ENCODE data around the gene COL9A3. TPM values are rescaled to one million over a fixed set of nuclear protein-coding genes. Genes with fewer than 3 reads are reported as not detected.
A peak's percentile ranks its signal among the peaks of the same experiment; 100 is the strongest.

COL9A3 gene
- total and polyA plus RNA-seq, 2 experiments from 2014 or later: 23.9 to 68.1 TPM

DNA sequence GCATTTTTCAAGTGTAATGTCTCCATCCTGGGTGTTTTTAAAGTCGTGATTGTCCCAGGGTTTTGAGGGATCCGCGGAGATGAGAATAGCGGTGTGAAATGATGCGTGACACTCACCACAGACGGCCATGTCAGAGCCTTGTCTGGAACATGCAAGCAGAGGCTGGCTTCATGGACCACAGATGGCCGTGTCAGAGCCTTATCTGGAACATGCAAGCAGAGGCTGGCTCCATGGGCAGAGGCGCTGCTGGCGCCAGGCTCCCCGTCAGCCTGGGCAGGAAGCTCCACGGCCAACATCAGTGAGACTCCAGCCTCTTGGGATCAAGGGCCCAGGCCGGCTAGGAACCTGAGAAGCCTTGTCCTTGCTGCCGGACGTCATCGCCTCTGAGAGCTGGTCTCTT, 28.2 kb upstream of the COL9A3 start:
- no peaks in the 10 kb centered on the region for H3K9me3 ChIP-seq (ENCODE audit: low read depth)
- H3K4me1 ChIP-seq (ENCODE audit: insufficient read depth): peaks cover 11% of the 10 kb centered on the region
- no peaks in the 10 kb centered on the region for H3K36me3 ChIP-seq (replicated peaks; ENCODE audit: insufficient read depth, low read depth)
- no peak for DNase-seq (ENCODE audit: low spot score)
- TF ChIP-seq EZH2phosphoT487 (IDR thresholded peaks at IDR 0.05; ENCODE audit: low read depth, severe bottlenecking, unreplicated experiment): no peak
- TF ChIP-seq EZH2 (IDR thresholded peaks at IDR 0.05; ENCODE audit: borderline replicate concordance): no peak
- TF ChIP-seq, protein P1, sequence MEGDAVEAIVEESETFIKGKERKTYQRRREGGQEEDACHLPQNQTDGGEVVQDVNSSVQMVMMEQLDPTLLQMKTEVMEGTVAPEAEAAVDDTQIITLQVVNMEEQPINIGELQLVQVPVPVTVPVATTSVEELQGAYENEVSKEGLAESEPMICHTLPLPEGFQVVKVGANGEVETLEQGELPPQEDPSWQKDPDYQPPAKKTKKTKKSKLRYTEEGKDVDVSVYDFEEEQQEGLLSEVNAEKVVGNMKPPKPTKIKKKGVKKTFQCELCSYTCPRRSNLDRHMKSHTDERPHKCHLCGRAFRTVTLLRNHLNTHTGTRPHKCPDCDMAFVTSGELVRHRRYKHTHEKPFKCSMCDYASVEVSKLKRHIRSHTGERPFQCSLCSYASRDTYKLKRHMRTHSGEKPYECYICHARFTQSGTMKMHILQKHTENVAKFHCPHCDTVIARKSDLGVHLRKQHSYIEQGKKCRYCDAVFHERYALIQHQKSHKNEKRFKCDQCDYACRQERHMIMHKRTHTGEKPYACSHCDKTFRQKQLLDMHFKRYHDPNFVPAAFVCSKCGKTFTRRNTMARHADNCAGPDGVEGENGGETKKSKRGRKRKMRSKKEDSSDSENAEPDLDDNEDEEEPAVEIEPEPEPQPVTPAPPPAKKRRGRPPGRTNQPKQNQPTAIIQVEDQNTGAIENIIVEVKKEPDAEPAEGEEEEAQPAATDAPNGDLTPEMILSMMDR (IDR thresholded peaks at IDR 0.05; ENCODE audit: poor library complexity): no peak
- 87% methylated on average over 15 of the region's 15 CpGs for WGBS (ENCODE audit: low lambda C conversion rate, missing lambda C conversion rate)
- no peaks in the 10 kb centered on the region for H3K9me2 ChIP-seq (replicated peaks; ENCODE audit: insufficient read depth)
- H3K79me2 ChIP-seq: no peaks in the 10 kb centered on the region
- H3K27ac ChIP-seq: no peak overlapping the region
- H3K4me3 ChIP-seq: no peak overlapping the region
- H2AFZ ChIP-seq: no peak overlapping the region
- H3K27me3 ChIP-seq: no peaks in the 10 kb centered on the region
- no peak overlapping the region for H3K4me2 ChIP-seq
- H4K20me1 ChIP-seq (ENCODE audit: insufficient read depth, poor library complexity, severe bottlenecking): no peaks in the 10 kb centered on the region

DNA sequence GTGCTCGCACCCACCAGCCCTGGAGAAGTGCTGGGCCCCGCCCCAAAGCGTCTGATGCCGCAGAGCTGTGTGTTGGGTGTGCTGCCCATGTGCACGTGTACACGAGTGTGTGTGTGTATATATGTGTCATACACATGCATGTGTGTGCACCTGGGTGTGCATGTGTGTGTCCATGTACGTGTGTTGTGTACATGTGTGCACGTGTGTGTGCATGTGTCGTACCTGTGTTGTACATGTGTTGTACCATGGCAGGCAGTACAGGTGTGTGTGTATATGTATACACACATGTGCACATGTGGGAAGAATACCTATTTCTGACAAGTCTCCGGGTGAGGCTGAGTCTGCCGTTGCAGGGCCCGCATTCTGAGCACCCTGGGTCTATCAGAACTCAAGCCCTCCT, 26.8 kb upstream of the COL9A3 start:
- no peak for DNase-seq (ENCODE audit: low spot score)
- TF ChIP-seq EZH2phosphoT487 (IDR thresholded peaks at IDR 0.05; ENCODE audit: low read depth, severe bottlenecking, unreplicated experiment): no peak
- TF ChIP-seq EZH2 (IDR thresholded peaks at IDR 0.05; ENCODE audit: borderline replicate concordance): no peak
- TF ChIP-seq, protein P1 (IDR thresholded peaks at IDR 0.05; ENCODE audit: poor library complexity): no peak
- H3K9me3 ChIP-seq (ENCODE audit: low read depth): no peaks in the 10 kb centered on the region
- H3K36me3 ChIP-seq (replicated peaks; ENCODE audit: insufficient read depth, low read depth): no peaks in the 10 kb centered on the region
- peaks cover 16% of the 10 kb centered on the region for H3K4me1 ChIP-seq (ENCODE audit: insufficient read depth)
- H4K20me1 ChIP-seq (ENCODE audit: insufficient read depth, poor library complexity, severe bottlenecking): no peaks in the 10 kb centered on the region
- no peak overlapping the region for H3K27ac ChIP-seq
- H3K4me3 ChIP-seq: no peak overlapping the region
- H3K4me2 ChIP-seq: no peak overlapping the region
- H2AFZ ChIP-seq: no peak overlapping the region
- WGBS (ENCODE audit: low lambda C conversion rate, missing lambda C conversion rate): 94% methylated on average over 12 of the region's 12 CpGs
- H3K9me2 ChIP-seq (replicated peaks; ENCODE audit: insufficient read depth): no peaks in the 10 kb centered on the region
- no peaks in the 10 kb centered on the region for H3K79me2 ChIP-seq
- H3K27me3 ChIP-seq: no peaks in the 10 kb centered on the region

DNA sequence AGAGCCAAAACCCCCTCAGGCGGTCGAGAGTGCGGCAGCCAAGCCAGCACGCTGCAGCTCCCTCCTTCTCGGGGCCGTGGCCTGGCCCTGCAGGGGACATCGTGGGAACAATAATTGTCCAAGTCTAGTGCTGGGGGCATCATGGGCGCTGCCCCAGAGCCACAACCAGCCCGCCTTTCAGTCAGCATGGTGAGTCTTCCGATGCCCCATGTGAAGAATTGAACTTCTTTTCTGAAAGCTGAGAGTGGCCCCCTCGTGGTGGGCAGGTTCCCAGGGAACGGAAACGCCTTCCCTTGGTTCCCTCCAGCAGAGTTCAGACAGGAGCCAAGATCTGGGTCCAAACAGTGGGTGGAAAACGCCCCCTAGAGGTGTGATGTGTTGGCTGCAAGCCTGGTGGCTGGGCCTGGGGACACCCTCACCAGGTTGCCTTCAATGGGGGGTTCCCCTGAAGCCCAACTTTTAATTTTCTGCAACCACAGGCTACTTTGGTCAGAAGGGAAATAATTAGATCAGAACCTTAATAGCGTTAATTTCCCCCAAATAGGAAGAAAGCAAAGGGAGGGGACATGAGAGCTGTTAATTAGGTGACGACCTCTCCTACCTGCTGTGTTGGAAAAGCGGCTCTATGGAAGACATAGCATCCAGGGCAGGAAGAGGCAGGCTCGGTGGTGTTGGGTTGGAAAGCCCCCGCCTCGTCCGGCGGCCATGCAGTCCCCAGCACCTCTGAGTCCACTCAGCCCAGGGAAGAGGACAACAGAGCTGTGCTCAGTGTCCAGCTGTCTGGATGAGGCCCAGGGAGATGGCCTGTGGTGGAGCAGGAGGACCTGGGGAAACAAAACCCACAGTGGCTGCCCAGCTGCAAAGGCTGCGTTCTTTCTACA, 25.3 kb upstream of the COL9A3 start:
- Histone ChIP-seq H3K4me1 (ENCODE audit: insufficient read depth) (peaks cover 8% of the 10 kb centered on the region), H3K9me2 (replicated peaks; ENCODE audit: insufficient read depth) (no peaks in the 10 kb centered on the region), H3K36me3 (replicated peaks; ENCODE audit: insufficient read depth, low read depth) (no peaks in the 10 kb centered on the region), H3K9me3 (ENCODE audit: low read depth) (no peaks in the 10 kb centered on the region), H3K27ac (no peak overlapping the region), H3K4me2 (peak overlapping the region; percentile 53), H4K20me1 (ENCODE audit: insufficient read depth, poor library complexity, severe bottlenecking) (no peaks in the 10 kb centered on the region), H3K79me2 (no peaks in the 10 kb centered on the region), H3K27me3 (no peaks in the 10 kb centered on the region), H2AFZ (no peak overlapping the region), H3K4me3 (no peak overlapping the region)
- no peak for TF ChIP-seq EZH2phosphoT487 (IDR thresholded peaks at IDR 0.05; ENCODE audit: low read depth, severe bottlenecking, unreplicated experiment)
- TF ChIP-seq, protein P1 (IDR thresholded peaks at IDR 0.05; ENCODE audit: poor library complexity): peak; percentile 96
- TF ChIP-seq EZH2 (IDR thresholded peaks at IDR 0.05; ENCODE audit: borderline replicate concordance): no peak
- 37% methylated on average over 23 of the region's 23 CpGs for WGBS (ENCODE audit: low lambda C conversion rate, missing lambda C conversion rate)
- DNase-seq (ENCODE audit: low spot score): peak; percentile 94

All from hepatocyte (in vitro differentiated cells).